Upper lobe of right lung (tissue), 1 donor: ENCODE results near the gene ACTG1. TPM values are rescaled to one million over a fixed set of nuclear protein-coding genes. Genes with fewer than 3 reads are reported as not detected.

ENCODE experiments used
- ATAC-seq: fragments of 200-7000 bp; cut with Tn5 transposase; one replicate; pipeline ENCODE4 v1.9.1; 2020; ENCODE audit warnings: mild to moderate bottlenecking, moderate library complexity
- DNase-seq: peaks from one replicate; pipeline ENCODE4 v3.0.0-alpha.2; 2020
- H3K27ac ChIP-seq: fragments of 200-600 bp; one replicate; pipeline ENCODE4 v1.8.0; 2022
- H3K27me3 ChIP-seq: fragments of 200-600 bp; one replicate; pipeline ENCODE4 v1.8.0; 2022; ENCODE audit warnings: mild to moderate bottlenecking
- H3K36me3 ChIP-seq: fragments of 200-600 bp; one replicate; pipeline ENCODE4 v1.8.0; 2022
- H3K4me1 ChIP-seq: fragments of 200-600 bp; one replicate; pipeline ENCODE4 v1.8.0; 2022
- H3K4me3 ChIP-seq: fragments of 200-600 bp; one replicate; pipeline ENCODE4 v1.8.0; 2022; ENCODE audit warnings: mild to moderate bottlenecking
- H3K9me3 ChIP-seq: fragments of 200-600 bp; one replicate; pipeline ENCODE4 v1.8.0; 2022
- CTCF ChIP-seq: fragments of 200-600 bp; IDR thresholded peaks from one replicate; pipeline ENCODE4 v1.8.0; 2022; ENCODE audit warnings: antibody characterized with exemption
- intact Hi-C: fragments of 100-400 bp; cut with DNase I; formaldehyde crosslinking; loops from one replicate; pipeline ENCODE4 v1.11.0; 2022
- total RNA-seq: library from RNA; stranded (reverse); fragmentation: NEBNext Ultra II Directional; extraction: Animal tissue kit (Norgen Biotek cat#: 25700); gene quantifications from one replicate; pipeline ENCODE4 v1.2.1, GENCODE V29; 2021
- donor health status: DM: no; HTN: yes; CAD: no; lungs with severe emphysema.

ACTG1 gene
- total RNA-seq, 1 donor from 2014 or later, result 2,193 TPM

- Histone ChIP-seq H3K4me1 (peaks cover 18% of the 10 kb centered on the region), H3K36me3 (peaks cover 34% of the 10 kb centered on the region), H3K27ac (peak overlapping the region; percentile 90), H3K4me3 (peak overlapping the region; percentile 94), H3K27me3 (no peaks in the 10 kb centered on the region), H3K9me3 (no peaks in the 10 kb centered on the region)
- no peak for DNase-seq
- ATAC-seq, result no peak
- no peak for TF ChIP-seq CTCF
- intact Hi-C loops, result no loop called here
These were observed 3.2 kb downstream of the ACTG1 start for GRCh38 chr17:81509207-81509971.

GRCh38 chr17:81508639-81509206, 3.9 kb downstream of the ACTG1 start:
- no peak for ATAC-seq
- Histone ChIP-seq H3K27ac (no peak overlapping the region), H3K36me3 (peaks cover 34% of the 10 kb centered on the region), H3K4me3 (peak overlapping the region; percentile 94), H3K9me3 (no peaks in the 10 kb centered on the region), H3K27me3 (no peaks in the 10 kb centered on the region), H3K4me1 (peaks cover 13% of the 10 kb centered on the region)
- DNase-seq, result no peak
- no peak for TF ChIP-seq CTCF
- intact Hi-C loops, result no loop called here

- H3K9me3 ChIP-seq, result no peaks in the 10 kb centered on the region
- no peaks in the 10 kb centered on the region for H3K27me3 ChIP-seq
- intact Hi-C loops, result no loop called here
- no peak overlapping the region for H3K4me3 ChIP-seq
- TF ChIP-seq CTCF, result no peak
- no peaks in the 10 kb centered on the region for H3K36me3 ChIP-seq
- no peak overlapping the region for H3K27ac ChIP-seq
- DNase-seq (no peak), ATAC-seq (no peak)
- H3K4me1 ChIP-seq, result peaks cover 9% of the 10 kb centered on the region
These were observed 9.0 kb downstream of the ACTG1 start for GRCh38 chr17:81503619-81504018.

- Histone ChIP-seq H3K27ac (no peak overlapping the region), H3K4me3 (no peak overlapping the region), H3K4me1 (peaks cover 8% of the 10 kb centered on the region), H3K27me3 (no peaks in the 10 kb centered on the region), H3K9me3 (no peaks in the 10 kb centered on the region), H3K36me3 (no peaks in the 10 kb centered on the region)
- intact Hi-C loops, result no loop called here
- DNase-seq (no peak), ATAC-seq (no peak)
- no peak for TF ChIP-seq CTCF
These were observed 10.1 kb downstream of the ACTG1 start for GRCh38 chr17:81502471-81503017.

- DNase-seq (no peak), ATAC-seq (peak; percentile 89)
- peaks cover 8% of the 10 kb centered on the region for H3K4me1 ChIP-seq
- no peak overlapping the region for H3K4me3 ChIP-seq
- H3K36me3 ChIP-seq, result no peaks in the 10 kb centered on the region
- no peak overlapping the region for H3K27ac ChIP-seq
- H3K27me3 ChIP-seq, result no peaks in the 10 kb centered on the region
- intact Hi-C loops, result no loop called here
- no peak for TF ChIP-seq CTCF
- H3K9me3 ChIP-seq, result no peaks in the 10 kb centered on the region
These were observed 12.6 kb downstream of the ACTG1 start for GRCh38 chr17:81500047-81500446.
